Motor neuron (in vitro differentiated cells): ENCODE measurements around the gene STAC3. TPM values are rescaled to one million over a fixed set of nuclear protein-coding genes. Genes with fewer than 3 reads are reported as not detected.

ENCODE experiments used
- ATAC-seq, 8 experiments: fragments of 200-7000 bp; cut with Tn5 transposase; replicated peaks in 6 of 8; 2 replicates each; pipeline ENCODE4 v1.8.0; 2021; ENCODE audit warnings: mild to moderate bottlenecking in 8 of 8, moderate library complexity in 8 of 8
- H3K27ac ChIP-seq, 2 donors: fragments of 250-450 bp; sonication (Bioruptor Pico); 2 replicates each; pipeline ENCODE4 v1.9.0; 2021; ENCODE audit warnings: antibody characterized with exemption in 2 of 2, mild to moderate bottlenecking in 2 of 2, moderate library complexity in 1 of 2
- H3K4me1 ChIP-seq, 2 donors: fragments of 250-450 bp; sonication (Bioruptor Pico); replicated peaks in 1 of 2; 2 replicates each; pipeline ENCODE4 v1.6.1; 2021; ENCODE audit warnings: antibody characterized with exemption in 2 of 2, mild to moderate bottlenecking in 2 of 2, moderate library complexity in 1 of 2
- H3K4me3 ChIP-seq, 5 donors: fragments of 250-450 bp; sonication (Bioruptor Pico); 2 replicates each; pipeline ENCODE4 v1.9.0; 2021; ENCODE audit warnings: antibody characterized with exemption in 5 of 5, mild to moderate bottlenecking in 5 of 5, moderate library complexity in 4 of 5
- WGBS, 10 experiments: fragments of 450-650 bp; shearing (Covaris generic); methylation state at CpG; one replicate each; pipeline ENCODE4 v1.0.0; 2022; 5-methylcytosine and 5-hydroxymethylcytosine counted together
- in situ Hi-C, 9 experiments: fragments of 400-800 bp; cut with MboI; loops; one replicate each; pipeline ENCODE4 v1.15.0; 2021; ENCODE audit warnings: low sequenced_read_pairs in 9 of 9, low pct_unique_long_range_greater_than_20kb in 2 of 9; ENCODE audit not compliant: unreplicated experiment in 9 of 9
- total RNA-seq, 8 experiments: library from RNA; unstranded; fragments of 300-600 nt; gene quantifications; 2 replicates each; pipeline versions ENCODE4 v1.2.3 to v1.2.4, GENCODE V29; 2022

Gene STAC3
- total RNA-seq, 8 experiments from 2014 or later, result 0.87 to 4.8 (median 1.5) TPM

- H3K4me1 ChIP-seq, result peaks cover 70 to 85% of the 10 kb centered on the region in 2 donors
- peak overlapping the region; percentile 57 to 67 (median 63) for H3K4me3 ChIP-seq
- no peak for ATAC-seq
- in situ Hi-C loops, result loop anchor here in 1 of 9 experiments (25.0 kb wide), 1 partner anchor 231 kb away; the partner anchor contains the start of genes GLI1 and INHBE
- 60 to 100% (median 92%) methylated on average over 1 to 9 of the region's 13 CpGs; no CpG with 5 or more reads in 2 of the 10 experiments for WGBS, 10 experiments
- peak overlapping the region in 1 of 2 donors; percentile 95 for H3K27ac ChIP-seq
Observed at GRCh38 chr12:57231276-57232021, 19.5 kb downstream of the STAC3 start.

- 3 to 36% (median 13%) methylated on average over 1 to 7 of the region's 10 CpGs; no CpG with 5 or more reads in 5 of the 10 experiments for WGBS, 10 experiments
- Histone ChIP-seq H3K4me1 (peaks cover 70 to 85% of the 10 kb centered on the region in 2 donors), H3K4me3 (peak overlapping the region; percentile 57 to 67 (median 63)), H3K27ac (peak overlapping the region; percentile 95)
- ATAC-seq, result peak in 1 of 8 experiments; percentile 4
- in situ Hi-C loops, result loop anchor here in 1 of 9 experiments (25.0 kb wide), 1 partner anchor 232 kb away; the partner anchor contains the start of genes GLI1 and INHBE
Observed at GRCh38 chr12:57230381-57231155, 20.4 kb downstream of the STAC3 start.

GRCh38 chr12:57229634-57230380 lies 21.2 kb downstream of the STAC3 start, which contains the start of gene SHMT2:
TSS of gene SHMT2 (plus strand) at chr12:57229711. CDS start at chr12:57229779, 68 bp downstream.
- Histone ChIP-seq H3K27ac (peak within 1 kb of the TSS; percentile 95), H3K4me1 (peaks cover 70 to 85% of the 10 kb centered on the region in 2 donors), H3K4me3 (peak within 1 kb of the TSS; percentile 57 to 67 (median 63))
- in situ Hi-C loops, result loop anchor here in 1 of 9 experiments (25.0 kb wide), 1 partner anchor 232 kb away; the partner anchor contains the start of genes GLI1 and INHBE
- ATAC-seq, result peak; percentile 73 to 86 (median 81)
- WGBS, 10 experiments, result 0 to 20% (median 1%) methylated on average over 1 to 22 of the region's 42 CpGs; no CpG with 5 or more reads in 3 of the 10 experiments

GRCh38 chr12:57229046-57229633 lies 21.8 kb downstream of the STAC3 start:
- Histone ChIP-seq H3K4me3 (peak overlapping the region; percentile 57 to 67 (median 63)), H3K4me1 (peaks cover 70 to 85% of the 10 kb centered on the region in 2 donors), H3K27ac (peak overlapping the region; percentile 95)
- ATAC-seq, result no peak
- WGBS, 10 experiments, result 0 to 100% (median 14%) methylated on average over 1 to 9 of the region's 9 CpGs; no CpG with 5 or more reads in 1 of the 10 experiments
- in situ Hi-C loops, result loop anchor here in 1 of 9 experiments (25.0 kb wide), 1 partner anchor 233 kb away; the partner anchor contains the start of genes GLI1 and INHBE

GRCh38 chr12:57227315-57228115 lies 23.5 kb downstream of the STAC3 start:
- Histone ChIP-seq H3K4me3 (peak overlapping the region in 3 of 5 donors; percentile 6 to 12 (median 8)), H3K4me1 (peaks cover 77 to 88% of the 10 kb centered on the region in 2 donors), H3K27ac (peak overlapping the region; percentile 17 to 22)
- WGBS, 10 experiments, result 31 to 93% (median 54%) methylated on average over 2 to 5 of the region's 8 CpGs; no CpG with 5 or more reads in 2 of the 10 experiments
- in situ Hi-C loops, result loop anchor here in 1 of 9 experiments (25.0 kb wide), 1 partner anchor 235 kb away; the partner anchor contains the start of genes GLI1 and INHBE
- ATAC-seq, result no peak

- peaks cover 83 to 88% of the 10 kb centered on the region in 2 donors for H3K4me1 ChIP-seq
- peak overlapping the region; percentile 17 to 64 for H3K27ac ChIP-seq
- ATAC-seq, result peak in 4 of 8 experiments; percentile 2 to 23 (median 12)
- in situ Hi-C loops, result loop anchor here in 1 of 9 experiments (25.0 kb wide), 1 partner anchor 236 kb away; the partner anchor contains the start of genes GLI1 and INHBE
- 20 to 90% (median 35%) methylated on average over 1 to 5 of the region's 35 CpGs; no CpG with 5 or more reads in 5 of the 10 experiments for WGBS, 10 experiments
- H3K4me3 ChIP-seq, result peak overlapping the region in 3 of 5 donors; percentile 6 to 12 (median 8)
Observed at GRCh38 chr12:57226588-57227314, 24.2 kb downstream of the STAC3 start.

- in situ Hi-C loops, result loop anchor here in 1 of 9 experiments (25.0 kb wide), 1 partner anchor 237 kb away; the partner anchor contains the start of genes GLI1 and INHBE
- Histone ChIP-seq H3K27ac (peak overlapping the region in 1 of 2 donors; percentile 17), H3K4me3 (no peak overlapping the region), H3K4me1 (peaks cover 83 to 88% of the 10 kb centered on the region in 2 donors)
- ATAC-seq, result no peak
- 0 to 62% methylated on average over 1 to 7 of the region's 18 CpGs; no CpG with 5 or more reads in 8 of the 10 experiments for WGBS, 10 experiments
Observed at GRCh38 chr12:57225680-57226210, 25.2 kb downstream of the STAC3 start.

GRCh38 chr12:57224973-57225679 lies 25.9 kb downstream of the STAC3 start:
- 80 to 84% methylated on average over 3 to 11 of the region's 61 CpGs; no CpG with 5 or more reads in 8 of the 10 experiments for WGBS, 10 experiments
- Histone ChIP-seq H3K4me3 (no peak overlapping the region), H3K27ac (peak overlapping the region in 1 of 2 donors; percentile 79), H3K4me1 (peaks cover 87 to 93% of the 10 kb centered on the region in 2 donors)
- peak in 2 of 8 experiments; percentile 19 to 42 for ATAC-seq
- in situ Hi-C loops, result loop anchor here in 1 of 9 experiments (25.0 kb wide), 1 partner anchor 237 kb away; the partner anchor contains the start of genes GLI1 and INHBE

- Histone ChIP-seq H3K4me1 (peaks cover 94 to 98% of the 10 kb centered on the region in 2 donors), H3K27ac (peak overlapping the region; percentile 56 to 79), H3K4me3 (no peak overlapping the region)
- 80 to 100% (median 93%) methylated on average over 1 to 13 of the region's 30 CpGs; no CpG with 5 or more reads in 2 of the 10 experiments for WGBS, 10 experiments
- in situ Hi-C loops, result no loop called here
- ATAC-seq, result peak in 1 of 8 experiments; percentile 15
Observed at GRCh38 chr12:57224278-57224972, 26.6 kb downstream of the STAC3 start.
